Mucosa of descending colon (tissue), 3 donors: ENCODE results near the gene TSPAN32. TPM values are rescaled to one million over a fixed set of nuclear protein-coding genes. Genes with fewer than 3 reads are reported as not detected.

Source experiments
- ATAC-seq: fragments of 200-7000 bp; cut with Tn5 transposase; one replicate; pipeline ENCODE4 v1.9.1; 2020; ENCODE audit warnings: mild to moderate bottlenecking, moderate library complexity
- DNase-seq, 3 donors: peaks; one replicate each; pipeline ENCODE4 v3.0.0-alpha.2; 2020
- H3K36me3 ChIP-seq: fragments of 200-600 bp; one replicate; pipeline ENCODE4 v1.8.0; 2021; ENCODE audit warnings: low read depth, mild to moderate bottlenecking
- H3K4me1 ChIP-seq: fragments of 200-600 bp; one replicate; pipeline ENCODE4 v1.8.0; 2021; ENCODE audit warnings: low read depth, mild to moderate bottlenecking
- H3K4me3 ChIP-seq: fragments of 200-600 bp; one replicate; pipeline ENCODE4 v1.8.0; 2021; ENCODE audit warnings: mild to moderate bottlenecking
- H3K9me3 ChIP-seq: fragments of 200-600 bp; one replicate; pipeline ENCODE4 v1.8.0; 2021; ENCODE audit warnings: mild to moderate bottlenecking
- CTCF ChIP-seq: fragments of 200-600 bp; IDR thresholded peaks from one replicate; pipeline ENCODE4 v1.8.0; 2022; ENCODE audit warnings: antibody characterized with exemption, mild to moderate bottlenecking
- intact Hi-C, 2 donors: fragments of 100-400 bp; cut with DNase I in 1 of 2; cut with micrococcal nuclease in 1 of 2; formaldehyde crosslinking; loops; one replicate each; pipeline versions ENCODE4 v1.11.0 to v1.11.1; 2022; cut with DNase I, micrococcal nuclease
- total RNA-seq, 3 donors: library from RNA; stranded (reverse); fragmentation: NEBNext Ultra II Directional in 2 of 3; extraction: Animal tissue kit (Norgen Biotek cat#: 25700) in 2 of 3; gene quantifications; one replicate each; pipeline versions ENCODE4 v1.2.1 to v1.2.4, GENCODE V29; 2021 to 2023
- donor health status: DM: no; HTN: no; CAD: no; lungs with moderate emphysema.
- donor health status: DM: no; HTN: no; CAD: no.
- donor health status: DM: no; HTN: yes; CAD: no.

TSPAN32 gene
- total RNA-seq, 3 donors from 2014 or later, result 1.2 to 2.8 (median 2.6) TPM

- TF ChIP-seq CTCF, result no peak
Measured at GRCh38 chr11:2272228-2272945, 29.4 kb upstream of the TSPAN32 start.

DNA sequence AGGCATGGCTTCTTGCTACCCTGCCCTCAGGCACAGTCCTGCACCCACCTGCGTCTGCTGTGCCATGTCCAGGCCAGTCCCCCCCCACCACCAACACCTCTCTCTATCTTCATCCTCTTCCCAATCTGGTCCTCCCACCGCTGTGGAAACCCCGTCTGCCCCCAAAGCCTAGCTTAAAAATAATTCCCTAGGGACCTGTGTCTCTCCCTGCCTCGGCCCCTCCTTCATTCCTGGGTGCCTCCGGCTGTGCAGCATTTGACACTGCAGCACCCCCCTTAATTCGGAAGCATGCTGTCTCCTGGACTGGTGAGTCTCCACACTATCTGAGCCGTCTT, 28.9 kb upstream of the TSPAN32 start:
- H3K4me1 ChIP-seq, result peaks cover 32% of the 10 kb centered on the region
- DNase-seq (peak in 1 of 3 donors; percentile 5), ATAC-seq (no peak)
- no peak overlapping the region for H3K4me3 ChIP-seq
- H3K36me3 ChIP-seq, result no peaks in the 10 kb centered on the region
- intact Hi-C loops, result no loop called here
- TF ChIP-seq CTCF, result no peak
- no peaks in the 10 kb centered on the region for H3K9me3 ChIP-seq

More at GRCh38 chr11:2272228-2272945, 29.4 kb upstream of the TSPAN32 start:
- Histone ChIP-seq H3K4me3 (no peak overlapping the region), H3K9me3 (no peaks in the 10 kb centered on the region), H3K4me1 (peaks cover 32% of the 10 kb centered on the region), H3K36me3 (no peaks in the 10 kb centered on the region)
- no peak for ATAC-seq
- intact Hi-C loops, result no loop called here
- DNase-seq, result peak in 2 of 3 donors; percentile 1 to 25

GRCh38 chr11:2273311-2273710, 28.5 kb upstream of the TSPAN32 start:
- intact Hi-C loops, result no loop called here
- Histone ChIP-seq H3K4me1 (peaks cover 28% of the 10 kb centered on the region), H3K36me3 (no peaks in the 10 kb centered on the region), H3K4me3 (no peak overlapping the region), H3K9me3 (no peaks in the 10 kb centered on the region)
- no peak for TF ChIP-seq CTCF
- no peak for ATAC-seq
- peak in 1 of 3 donors; percentile 0 for DNase-seq

- no peaks in the 10 kb centered on the region for H3K9me3 ChIP-seq
- intact Hi-C loops, result no loop called here
- peak in 1 of 3 donors; percentile 0 for DNase-seq
- ATAC-seq, result no peak
- no peak for TF ChIP-seq CTCF
- H3K4me1 ChIP-seq, result peaks cover 24% of the 10 kb centered on the region
- no peaks in the 10 kb centered on the region for H3K36me3 ChIP-seq
- no peak overlapping the region for H3K4me3 ChIP-seq
Measured at GRCh38 chr11:2273771-2274170, 28.0 kb upstream of the TSPAN32 start.

- Histone ChIP-seq H3K36me3 (no peaks in the 10 kb centered on the region), H3K4me3 (no peak overlapping the region), H3K9me3 (peaks cover 8% of the 10 kb centered on the region), H3K4me1 (peaks cover 6% of the 10 kb centered on the region)
- intact Hi-C loops, result no loop called here
- ATAC-seq, result no peak
- no peak for TF ChIP-seq CTCF
- peak in 2 of 3 donors; percentile 0 to 35 for DNase-seq
Measured at GRCh38 chr11:2275334-2276279, 26.2 kb upstream of the TSPAN32 start.
